Right kidney (tissue), 1 donor: ENCODE data around the gene MTCH2.
A peak's percentile ranks its signal among the peaks of the same experiment; 100 is the strongest.

ENCODE experiments used
- DNase-seq: peaks from one replicate; pipeline ENCODE4 v3.0.0-alpha.2; 2016

Gene MTCH2

GRCh38 chr11:47591764-47592163 lies 50.6 kb downstream of the MTCH2 start:
- DNase-seq: no peak

- peak; percentile 86 for DNase-seq
Observed at GRCh38 chr11:47589977-47590861, 52.1 kb downstream of the MTCH2 start.

- DNase-seq: no peak
Observed at GRCh38 chr11:47589584-47589976, 52.8 kb downstream of the MTCH2 start.

GRCh38 chr11:47589118-47589517 lies 53.2 kb downstream of the MTCH2 start:
- DNase-seq: no peak

GRCh38 chr11:47587723-47588326 lies 54.5 kb downstream of the MTCH2 start:
- no peak for DNase-seq

GRCh38 chr11:47587039-47587716 lies 55.2 kb downstream of the MTCH2 start:
- DNase-seq: no peak

- no peak for DNase-seq
Observed at GRCh38 chr11:47586098-47586855, 56.1 kb downstream of the MTCH2 start, which contains the start of gene FAM180B. FAM180B (plus strand) TSS chr11:47586678; CDS start chr11:47586769, 91 bp downstream.

GRCh38 chr11:47583844-47584243 lies 58.5 kb downstream of the MTCH2 start:
- DNase-seq: no peak

- peak; percentile 98 for DNase-seq
Observed at GRCh38 chr11:47578524-47579494, 63.5 kb downstream of the MTCH2 start, which contains the start of the genes KBTBD4 and NDUFS3. KBTBD4 (minus strand) TSS chr11:47578970; CDS start chr11:47578951, 19 bp downstream. NDUFS3 (plus strand) TSS chr11:47579074; CDS start chr11:47579092, 18 bp downstream.

- no peak for DNase-seq
Observed at GRCh38 chr11:47577460-47578041, 64.8 kb downstream of the MTCH2 start.

- DNase-seq: no peak
Observed at GRCh38 chr11:47573321-47573720, 69.0 kb downstream of the MTCH2 start.

GRCh38 chr11:47572715-47573255 lies 69.6 kb downstream of the MTCH2 start:
- DNase-seq: no peak

- DNase-seq: no peak
Observed at GRCh38 chr11:47571895-47572294, 70.5 kb downstream of the MTCH2 start.

GRCh38 chr11:47571357-47571729 lies 71.0 kb downstream of the MTCH2 start:
- DNase-seq: no peak

- DNase-seq: no peak
Observed at GRCh38 chr11:47570651-47571356, 71.6 kb downstream of the MTCH2 start.

- no peak for DNase-seq
Observed at GRCh38 chr11:47569646-47570045, 72.7 kb downstream of the MTCH2 start.
